GM19025 (cell line): ENCODE results near the gene IGSF10.

ENCODE experiments used
- ATAC-seq: cut with Tn5 transposase; IDR thresholded peaks from one replicate; pipeline ENCODE4 v1.9.1; 2021; ENCODE audit warnings: mild to moderate bottlenecking, low read depth, moderate library complexity; ENCODE audit not compliant: unreplicated experiment

The IGSF10 gene

DNA sequence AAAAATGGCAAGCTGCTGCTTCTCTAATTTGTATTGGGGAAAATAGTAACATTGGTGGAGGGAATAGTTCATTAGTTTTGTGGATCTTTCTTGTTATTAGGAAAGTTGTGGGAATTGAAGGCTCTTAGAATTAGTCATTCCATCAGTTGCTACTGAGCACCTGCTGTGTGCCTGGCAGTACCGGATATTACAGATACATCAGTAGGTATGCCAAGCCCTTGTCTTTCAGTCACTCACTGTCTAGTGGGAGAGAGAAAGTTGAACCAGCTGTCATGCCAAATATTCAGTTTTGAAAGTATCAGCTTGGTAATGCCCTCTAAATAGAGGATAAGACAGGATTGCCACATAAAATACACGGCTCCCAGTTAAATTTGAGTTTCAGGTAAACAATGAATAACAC is 32.5 kb downstream of the IGSF10 start:
- no peak for ATAC-seq

DNA sequence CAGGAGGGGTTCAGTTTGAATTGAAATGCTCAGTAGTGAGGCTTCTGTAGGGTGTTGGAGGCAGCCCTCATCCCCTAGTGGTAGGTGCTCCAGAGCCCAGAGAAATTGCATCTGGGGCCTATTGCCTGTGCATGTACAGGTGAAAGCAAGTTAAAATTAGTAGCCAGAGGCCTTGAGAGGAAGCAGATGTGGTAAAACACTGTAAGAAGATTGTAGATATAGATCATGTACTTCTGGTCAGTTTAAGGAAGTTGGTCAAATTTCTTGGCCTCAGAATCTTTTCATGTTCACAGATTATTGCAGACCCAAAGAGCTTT is 34.6 kb downstream of the IGSF10 start:
- no peak for ATAC-seq

DNA sequence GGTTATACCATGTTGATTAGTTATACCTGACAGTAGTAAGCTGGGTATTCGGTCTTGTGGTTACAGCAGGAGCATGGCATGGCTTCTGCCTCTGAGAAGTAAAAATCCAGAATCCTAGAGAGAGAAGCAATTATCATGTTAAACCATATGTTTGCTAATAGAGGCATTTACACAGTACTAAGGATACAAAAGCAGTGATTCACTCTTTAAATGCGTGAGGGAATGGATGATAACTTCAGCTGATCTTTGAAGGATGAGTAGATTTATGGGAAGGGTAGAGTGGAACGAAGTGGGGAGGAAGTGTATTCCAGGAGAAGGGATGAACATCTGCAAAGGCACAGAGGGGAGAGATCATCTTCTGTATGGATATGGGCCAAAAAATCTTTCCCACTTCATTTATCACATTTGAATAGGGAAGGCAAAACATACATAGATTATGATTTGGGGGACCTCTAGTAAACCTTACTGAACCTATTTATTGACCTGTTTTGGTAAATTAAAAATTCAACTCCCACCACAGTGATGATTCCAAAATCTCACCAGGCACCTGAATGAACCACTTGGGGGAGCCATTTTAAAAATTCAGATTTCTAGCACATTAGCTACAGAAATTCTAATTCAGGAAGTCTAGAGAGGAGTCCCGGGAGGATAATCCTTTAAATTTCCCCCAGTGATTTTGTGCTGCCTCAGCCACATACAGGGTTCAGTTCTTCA is 35.1 kb downstream of the IGSF10 start:
- no peak for ATAC-seq

DNA sequence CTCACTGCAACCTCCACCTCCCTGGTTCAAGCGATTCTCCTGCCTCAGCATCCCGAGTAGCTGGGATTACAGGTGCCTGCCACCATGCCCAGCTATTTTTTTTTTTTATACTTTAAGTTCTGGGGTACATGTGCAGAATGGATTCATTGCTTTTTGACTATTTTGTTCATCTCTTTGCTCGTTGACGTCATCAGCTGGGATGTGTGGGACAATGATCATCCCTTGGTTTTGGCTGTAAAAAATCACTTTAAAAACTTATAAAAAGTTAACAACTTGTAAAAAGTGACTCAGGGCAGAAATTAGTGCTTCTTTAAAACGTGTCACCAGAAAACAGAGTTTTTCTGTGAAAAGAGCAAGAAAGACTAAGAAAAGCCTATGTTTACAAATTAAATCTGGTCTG is 37.8 kb downstream of the IGSF10 start:
- ATAC-seq, result no peak

DNA sequence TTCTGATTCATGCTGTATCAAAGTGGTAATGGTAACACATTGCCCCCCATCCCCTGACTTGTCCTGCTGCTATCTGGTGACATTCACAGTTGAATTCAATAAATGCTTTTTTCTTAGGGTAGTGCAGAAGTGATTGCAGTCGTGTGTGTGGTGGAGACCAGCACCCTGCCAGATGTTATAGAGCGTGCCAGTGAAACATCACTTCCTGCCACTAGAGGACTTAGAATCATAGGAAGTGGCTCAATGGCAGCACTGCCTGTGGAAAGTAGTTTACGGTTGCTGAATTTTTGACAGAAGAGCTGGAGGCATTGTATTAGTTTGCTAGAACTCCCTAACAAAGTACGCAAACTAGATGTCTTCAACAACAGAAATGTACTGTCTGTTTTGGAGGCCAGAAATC is 38.9 kb downstream of the IGSF10 start:
- no peak for ATAC-seq

DNA sequence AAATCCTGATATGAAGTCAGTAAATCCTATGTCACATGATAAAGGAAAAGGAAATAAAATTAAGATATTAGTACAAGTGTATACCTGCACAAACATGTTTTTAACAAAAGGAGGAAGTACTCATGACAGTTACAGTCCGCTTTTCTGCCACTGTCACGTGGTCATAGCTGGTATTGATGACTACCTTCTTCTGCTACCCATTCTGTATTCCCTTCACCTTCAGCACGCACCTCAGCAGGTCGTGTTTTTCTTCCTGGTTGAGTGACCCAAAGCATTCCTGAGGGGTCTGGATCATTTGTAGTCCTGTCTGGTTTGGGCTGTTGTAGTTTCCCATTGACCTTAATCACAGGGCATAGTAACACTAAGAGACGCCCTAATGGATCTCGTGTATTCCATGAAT is 41.1 kb downstream of the IGSF10 start:
- ATAC-seq, result no peak

DNA sequence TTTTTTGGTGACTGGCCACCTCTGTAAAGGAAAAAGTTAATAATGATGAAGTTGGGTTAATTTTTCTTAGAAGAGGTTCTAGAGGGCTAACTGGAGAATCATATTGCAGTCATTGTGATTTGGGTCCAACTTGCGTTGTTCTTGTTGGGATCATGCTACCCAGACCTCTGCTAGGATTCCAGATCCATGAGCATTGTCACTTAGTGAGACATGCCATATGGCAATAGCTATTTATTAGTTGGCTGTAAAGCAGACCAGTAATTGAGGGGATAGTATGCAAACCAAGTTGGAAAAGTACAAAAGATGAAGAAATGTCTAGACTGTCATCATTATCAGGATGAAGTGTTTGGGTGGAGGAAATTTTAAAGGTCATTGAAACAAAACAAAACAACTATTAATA is 45.6 kb downstream of the IGSF10 start:
- ATAC-seq, result no peak

DNA sequence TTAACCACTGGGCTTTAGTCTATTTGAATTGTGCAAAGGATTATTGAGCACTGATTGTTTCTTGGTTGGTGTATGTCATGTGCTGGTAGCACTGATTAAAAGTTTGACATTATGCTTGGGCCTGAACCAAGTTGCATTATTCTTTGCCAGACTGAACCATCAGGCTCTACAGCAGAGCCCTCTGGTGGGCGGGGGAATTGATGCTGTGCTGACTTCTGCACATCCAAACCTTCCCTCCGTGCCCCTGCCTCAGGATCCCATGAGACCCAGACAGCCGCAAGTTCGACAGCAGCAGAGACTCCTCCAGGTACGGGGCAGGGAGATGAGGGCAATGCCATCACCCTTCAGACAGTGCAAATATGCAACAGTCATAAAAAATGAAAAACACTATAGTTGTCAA is 47.9 kb downstream of the IGSF10 start:
- ATAC-seq, result no peak
